NT2/D1 (cell line): ENCODE measurements around the gene GHDC.

ENCODE experiments used
- SUZ12 ChIP-seq: IDR thresholded peaks from 2 replicates; pipeline ENCODE4 v1.6.1; 2011; ENCODE audit not compliant: insufficient read length, insufficient read depth; ENCODE audit errors: extremely low read depth
- YY1 ChIP-seq: IDR thresholded peaks from 2 replicates; pipeline ENCODE4 v1.6.1; 2011; ENCODE audit not compliant: insufficient read length, insufficient read depth
- ZNF274 ChIP-seq: IDR thresholded peaks from 2 replicates; pipeline ENCODE4 v1.6.1; 2011; ENCODE audit warnings: mild to moderate bottlenecking, low read depth, low read length

GRCh38 chr17:42180411-42180921 lies 13.8 kb downstream of the GHDC start:
- TF ChIP-seq YY1, result no peak
- no peak for TF ChIP-seq ZNF274
- TF ChIP-seq SUZ12, result no peak
